Fibroblast of mammary gland (primary cell): ENCODE results near the gene HERPUD2.

Source experiments
- DNase-seq: peaks from one replicate; pipeline ENCODE4 v3.0.0-alpha.2; 2010; ENCODE audit warnings: low read depth
- H3K4me3 ChIP-seq: 2 replicates; pipeline ENCODE4 v1.5.1; 2011; ENCODE audit warnings: low read depth, mild to moderate bottlenecking, low read length, moderate library complexity; ENCODE audit not compliant: control insufficient read depth
- CTCF ChIP-seq: conservative IDR thresholded peaks from 2 replicates; pipeline ENCODE4 v1.5.1; 2011; ENCODE audit warnings: low read depth, low read length, inconsistent platforms; ENCODE audit not compliant: control insufficient read depth, insufficient read depth

Gene HERPUD2

GRCh38 chr7:35648367-35648766 lies 46.6 kb downstream of the HERPUD2 start:
- DNase-seq = no peak
- H3K4me3 ChIP-seq = no peak overlapping the region
- TF ChIP-seq CTCF = no peak

DNA sequence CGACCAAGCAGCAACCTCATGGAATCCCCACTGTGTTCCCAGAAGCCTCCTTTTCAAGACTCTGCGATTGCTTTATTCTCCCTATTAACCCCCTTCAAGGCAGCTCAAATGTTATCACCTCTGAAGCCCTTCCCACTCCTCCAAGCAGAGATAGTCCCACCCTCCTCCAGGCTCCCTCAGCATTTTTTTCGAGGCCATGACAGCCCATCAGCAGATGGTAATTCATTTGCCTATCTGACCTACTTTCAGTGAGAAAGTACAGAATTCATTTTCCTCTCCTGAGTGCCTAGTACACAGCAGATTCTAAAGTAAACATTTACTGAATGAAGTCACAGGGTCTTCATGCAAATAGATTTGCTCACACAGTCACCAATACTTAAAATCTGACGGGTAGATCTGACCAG lies 47.8 kb downstream of the HERPUD2 start:
- peak; percentile 15 for DNase-seq
- no peak overlapping the region for H3K4me3 ChIP-seq
- TF ChIP-seq CTCF = no peak

DNA sequence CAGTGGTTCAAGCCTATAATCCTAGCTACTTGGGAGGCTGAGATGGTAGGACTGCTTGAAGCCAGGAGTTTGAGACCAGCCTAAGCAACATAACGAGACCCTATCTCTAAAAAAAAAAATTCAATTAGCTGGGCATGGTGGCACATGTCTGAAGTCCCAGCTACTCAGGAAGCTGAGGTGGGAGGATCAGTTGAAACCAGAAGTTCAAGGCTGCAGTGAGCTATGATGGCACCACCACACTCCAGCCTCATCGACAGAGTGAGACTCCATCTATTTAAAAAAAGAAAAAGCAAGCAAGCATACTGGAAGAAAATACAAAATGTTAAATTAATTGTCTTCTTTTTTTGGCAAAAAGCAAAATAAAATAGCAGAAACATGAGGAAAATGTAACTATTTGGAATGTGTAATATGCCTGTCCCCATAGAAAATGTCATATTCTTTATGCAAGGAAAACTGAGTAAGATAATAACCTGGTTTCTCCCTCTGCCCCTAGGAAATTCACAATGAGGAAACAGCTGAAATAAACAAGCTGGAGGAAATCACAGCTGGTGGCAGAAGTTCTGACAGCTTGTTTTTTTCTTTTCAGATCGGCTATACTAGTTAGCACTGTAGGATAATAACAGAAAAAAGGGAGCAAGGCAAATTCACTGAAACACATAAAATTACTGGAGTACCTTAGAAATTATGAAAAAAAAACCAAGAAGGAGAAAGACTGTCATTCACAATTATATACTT lies 48.5 kb downstream of the HERPUD2 start:
- no peak for DNase-seq
- H3K4me3 ChIP-seq = no peak overlapping the region
- TF ChIP-seq CTCF = no peak

GRCh38 chr7:35645691-35646090 lies 49.2 kb downstream of the HERPUD2 start:
- no peak for TF ChIP-seq CTCF
- DNase-seq = no peak
- H3K4me3 ChIP-seq = no peak overlapping the region

DNA sequence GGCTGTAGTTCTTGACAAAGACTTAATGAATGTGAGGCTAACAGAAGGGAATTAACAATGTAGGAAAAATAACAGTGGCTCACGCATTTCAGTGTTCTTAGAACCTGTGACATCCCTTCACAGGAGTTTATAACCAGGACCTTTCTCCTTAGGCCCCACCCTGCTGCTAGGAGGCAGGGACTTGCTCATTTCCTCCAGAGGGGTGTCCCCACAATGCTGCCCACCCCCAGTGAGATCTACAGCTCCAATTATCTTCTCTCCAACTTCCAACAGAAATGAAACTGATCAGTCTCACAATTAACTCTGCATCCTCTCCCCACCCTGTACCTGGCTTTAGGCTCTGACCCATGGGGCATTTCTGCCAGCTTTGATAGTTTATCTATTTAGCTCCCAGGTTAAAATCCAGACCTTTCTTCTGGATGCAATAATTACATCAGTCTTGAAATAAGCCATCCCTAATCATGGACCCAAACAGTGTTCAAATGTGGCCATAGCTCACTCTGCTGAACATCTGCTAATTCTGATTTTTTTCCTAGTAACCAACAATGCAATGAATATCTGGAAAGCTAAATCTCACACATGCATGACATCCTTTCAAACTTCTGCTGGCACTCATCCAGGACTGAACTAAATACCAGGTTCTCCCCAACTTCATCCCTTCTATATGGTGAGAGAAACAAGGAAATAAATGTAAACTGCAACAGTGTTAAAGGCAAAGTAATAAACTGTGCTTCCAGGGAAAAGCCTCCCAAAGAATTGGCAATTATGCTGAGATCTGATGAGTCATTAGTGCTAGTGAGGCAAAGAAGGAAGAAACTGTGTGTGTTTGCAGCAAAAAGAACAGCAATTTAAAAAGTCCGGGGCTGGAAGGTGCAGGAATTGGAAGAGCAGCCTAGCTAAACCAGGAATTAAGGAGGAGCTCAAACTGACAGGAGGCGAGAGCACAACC lies 64.6 kb downstream of the HERPUD2 start:
- TF ChIP-seq CTCF = no peak
- peak; percentile 66 for DNase-seq
- H3K4me3 ChIP-seq = no peak overlapping the region

- no peak overlapping the region for H3K4me3 ChIP-seq
- TF ChIP-seq CTCF = peak; percentile 84
- peak; percentile 39 for DNase-seq
Observed at GRCh38 chr7:35624299-35625186, 70.4 kb downstream of the HERPUD2 start.
